HG02623 (cell line): ENCODE results near the gene PRSS33.

Experiments used
- ATAC-seq: cut with Tn5 transposase; IDR thresholded peaks from one replicate; pipeline ENCODE4 v1.9.1; 2021; ENCODE audit warnings: moderate library complexity; ENCODE audit not compliant: unreplicated experiment

The PRSS33 gene

DNA sequence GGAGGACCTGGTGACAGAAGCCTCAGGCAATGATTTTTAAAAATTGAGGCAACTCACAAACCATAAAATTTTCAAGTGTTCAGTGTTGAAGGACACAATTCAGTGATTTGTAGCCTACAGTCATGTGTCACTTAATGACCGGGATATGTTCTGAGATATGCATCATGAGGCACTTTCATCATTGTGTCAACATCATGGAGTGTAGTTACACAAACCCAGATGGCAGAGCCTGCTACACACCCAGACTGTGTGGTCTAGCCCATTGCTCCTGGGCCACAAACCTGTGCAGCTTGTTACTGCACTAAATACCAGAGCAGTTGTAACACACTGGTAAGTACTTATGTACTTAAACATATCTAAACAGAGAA is 12.5 kb upstream of the PRSS33 start:
- ATAC-seq, result no peak

DNA sequence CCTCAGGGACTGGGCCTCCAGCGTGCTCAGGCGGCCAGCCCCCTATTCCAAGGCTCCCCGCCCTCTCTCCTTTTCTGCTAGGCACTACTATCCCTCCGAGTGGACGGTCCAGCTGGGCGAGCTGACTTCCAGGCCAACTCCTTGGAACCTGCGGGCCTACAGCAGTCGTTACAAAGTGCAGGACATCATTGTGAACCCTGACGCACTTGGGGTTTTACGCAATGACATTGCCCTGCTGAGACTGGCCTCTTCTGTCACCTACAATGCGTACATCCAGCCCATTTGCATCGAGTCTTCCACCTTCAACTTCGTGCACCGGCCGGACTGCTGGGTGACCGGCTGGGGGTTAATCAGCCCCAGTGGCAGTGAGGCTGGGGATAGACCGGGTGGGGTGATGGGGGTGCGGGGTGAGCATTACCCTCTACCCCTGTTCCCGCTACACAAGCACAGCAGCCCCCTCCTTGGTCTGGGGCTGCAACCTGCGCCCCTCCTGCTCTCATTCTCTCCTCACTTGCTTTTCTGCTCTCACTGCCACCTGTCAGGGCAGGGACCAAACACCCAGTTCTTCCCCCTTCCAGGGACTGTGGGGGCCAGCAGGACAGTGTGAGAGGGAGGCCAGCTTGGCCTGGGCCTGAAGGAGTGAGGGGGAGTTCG is 12.0 kb upstream of the PRSS33 start:
- ATAC-seq, result no peak

DNA sequence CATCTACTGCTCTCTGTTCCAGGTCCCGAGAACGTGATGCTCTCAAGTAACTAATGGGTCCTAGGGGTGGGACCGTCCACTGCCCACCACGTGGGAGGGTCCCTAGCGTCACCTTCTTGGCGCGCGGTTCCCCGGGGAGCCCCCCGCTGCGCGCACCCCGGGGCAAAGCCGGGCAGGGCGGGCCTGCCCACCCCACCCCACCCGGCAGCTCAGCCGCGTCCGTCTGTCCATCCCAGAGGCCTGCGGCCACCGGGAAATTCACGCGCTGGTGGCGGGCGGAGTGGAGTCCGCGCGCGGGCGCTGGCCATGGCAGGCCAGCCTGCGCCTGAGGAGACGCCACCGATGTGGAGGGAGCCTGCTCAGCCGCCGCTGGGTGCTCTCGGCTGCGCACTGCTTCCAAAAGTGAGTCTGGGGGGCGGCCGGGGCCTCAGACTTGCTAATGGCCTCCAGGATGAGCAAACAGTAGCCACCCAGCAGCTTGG is 11.4 kb upstream of the PRSS33 start:
- no peak for ATAC-seq

DNA sequence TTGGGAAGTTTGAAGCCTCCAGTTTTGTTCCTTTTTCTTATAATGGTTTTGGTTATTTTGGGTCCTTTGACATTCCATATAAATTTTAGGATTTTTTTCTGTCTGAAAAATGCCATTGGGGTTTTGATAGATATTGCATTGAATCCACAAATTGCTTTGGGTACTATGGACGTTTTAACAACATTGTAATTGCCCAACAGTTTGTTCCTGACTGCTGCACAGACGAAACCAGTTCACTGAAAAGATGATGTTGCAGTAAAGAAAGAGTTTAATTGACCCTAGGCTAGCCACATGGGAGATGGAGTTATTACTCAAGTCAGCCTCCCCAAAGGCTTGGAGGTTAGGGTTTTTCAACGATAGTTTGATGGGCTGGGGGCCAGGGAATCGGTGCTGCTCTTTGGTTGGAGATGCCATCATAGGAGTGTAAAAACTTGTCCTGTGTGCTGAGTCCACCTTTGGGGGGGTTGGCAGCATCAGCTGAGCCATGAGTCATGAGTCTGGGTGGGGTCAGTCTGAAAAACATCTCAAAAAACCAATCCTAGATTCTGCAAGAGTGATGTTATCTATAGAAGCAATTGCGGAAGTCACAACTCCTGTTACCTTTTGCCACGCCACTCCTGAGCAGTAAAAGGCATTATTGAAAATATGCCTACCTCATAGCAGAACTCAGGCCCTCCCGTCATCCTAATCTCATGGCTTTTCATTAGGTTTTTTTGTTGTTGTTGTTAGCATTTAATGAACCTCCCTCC is 8.2 kb upstream of the PRSS33 start:
- no peak for ATAC-seq

DNA sequence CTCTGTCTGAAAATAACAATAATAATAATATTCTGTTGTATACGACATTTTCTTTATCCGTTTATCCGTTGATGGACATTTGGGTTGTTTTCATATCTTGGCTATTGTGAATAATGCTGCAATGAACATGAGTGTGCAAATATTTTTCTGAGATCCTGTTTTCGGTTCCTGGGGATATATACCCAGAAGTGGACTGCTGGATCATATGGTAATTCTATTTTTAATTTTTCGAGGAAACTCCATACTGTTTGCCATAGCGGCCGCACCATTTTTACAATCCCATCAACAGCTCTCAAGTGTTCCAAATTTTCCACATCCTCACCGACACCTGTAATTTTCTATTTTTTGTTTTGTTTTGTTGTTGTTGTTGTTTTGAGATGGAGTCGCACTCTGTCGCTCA is 5.6 kb upstream of the PRSS33 start:
- ATAC-seq, result no peak

DNA sequence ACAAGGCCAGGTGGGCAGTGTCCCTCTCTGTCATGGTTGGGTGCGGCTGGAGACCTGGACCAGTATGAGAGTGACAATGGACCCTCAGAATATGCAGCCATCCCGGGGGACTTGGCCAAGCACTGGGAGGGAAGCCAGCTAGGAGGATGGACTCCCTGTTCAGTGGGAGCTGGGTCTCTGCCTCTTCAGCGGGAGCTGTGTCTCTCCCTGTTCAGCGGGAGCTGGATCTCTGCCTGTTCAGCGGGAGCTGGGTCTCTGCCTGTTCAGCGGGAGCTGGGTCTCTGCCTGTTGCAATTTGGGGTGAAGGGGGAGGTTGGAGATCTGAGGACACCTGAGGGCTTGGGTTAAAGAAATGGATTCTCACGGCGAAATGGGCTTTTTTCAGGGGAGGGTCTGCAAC is 3.8 kb upstream of the PRSS33 start:
- no peak for ATAC-seq

DNA sequence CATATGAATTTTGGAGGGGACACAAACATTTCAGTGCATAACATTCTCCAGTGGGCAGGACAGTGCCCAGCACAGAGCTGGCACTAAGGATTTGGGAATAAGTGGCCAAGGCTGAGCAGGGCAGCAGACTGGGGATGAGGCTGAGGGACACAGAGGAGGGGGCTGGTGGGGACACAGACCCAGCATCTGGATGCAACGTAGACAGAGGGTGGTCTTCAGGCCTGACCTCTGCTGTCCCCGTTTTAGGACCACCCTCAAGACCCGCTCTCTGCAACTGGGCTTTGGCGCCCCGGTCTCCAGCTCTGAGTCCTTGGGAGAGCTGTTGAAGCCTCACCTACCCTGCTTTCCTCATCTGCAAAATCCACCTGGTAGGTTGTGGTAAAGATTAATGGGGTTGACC is 3.3 kb upstream of the PRSS33 start:
- no peak for ATAC-seq

DNA sequence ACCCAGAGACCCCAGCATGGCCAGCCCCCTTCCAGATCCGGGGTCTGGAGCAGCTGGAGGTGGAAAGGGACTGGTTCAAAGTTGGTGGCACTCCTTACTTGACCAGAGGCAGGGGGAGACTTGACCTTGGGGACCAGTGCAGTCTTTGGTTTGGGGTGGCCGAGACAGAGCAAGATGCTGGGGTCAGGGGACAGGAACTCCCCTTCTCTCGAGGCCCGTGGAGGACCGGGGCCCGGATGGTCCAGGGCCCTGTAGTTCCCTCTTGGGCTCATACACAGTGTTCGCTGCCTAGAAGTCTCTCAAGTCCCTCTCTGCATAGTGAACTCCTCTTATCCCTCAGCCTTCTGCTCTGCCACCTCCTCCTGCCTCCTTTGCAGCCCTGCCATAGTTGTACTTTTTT is 601 bp upstream of the PRSS33 start:
- ATAC-seq, result no peak

DNA sequence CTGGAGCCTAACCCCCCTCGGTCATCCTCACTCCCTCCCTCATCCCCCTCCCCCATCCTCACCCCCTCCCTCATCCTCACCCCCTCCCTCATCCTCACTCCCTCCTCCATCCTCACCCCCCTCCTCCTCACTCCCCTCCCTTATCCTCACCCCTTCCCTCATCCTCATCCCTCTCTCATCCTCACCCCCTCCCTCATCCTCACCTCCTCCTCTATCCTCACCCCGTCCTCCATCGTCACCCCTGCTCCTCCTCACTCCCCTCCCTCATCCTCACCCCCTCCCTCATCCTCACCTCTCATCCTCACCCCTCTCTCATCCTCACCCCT is 571 bp downstream of the PRSS33 start:
- ATAC-seq, result no peak

DNA sequence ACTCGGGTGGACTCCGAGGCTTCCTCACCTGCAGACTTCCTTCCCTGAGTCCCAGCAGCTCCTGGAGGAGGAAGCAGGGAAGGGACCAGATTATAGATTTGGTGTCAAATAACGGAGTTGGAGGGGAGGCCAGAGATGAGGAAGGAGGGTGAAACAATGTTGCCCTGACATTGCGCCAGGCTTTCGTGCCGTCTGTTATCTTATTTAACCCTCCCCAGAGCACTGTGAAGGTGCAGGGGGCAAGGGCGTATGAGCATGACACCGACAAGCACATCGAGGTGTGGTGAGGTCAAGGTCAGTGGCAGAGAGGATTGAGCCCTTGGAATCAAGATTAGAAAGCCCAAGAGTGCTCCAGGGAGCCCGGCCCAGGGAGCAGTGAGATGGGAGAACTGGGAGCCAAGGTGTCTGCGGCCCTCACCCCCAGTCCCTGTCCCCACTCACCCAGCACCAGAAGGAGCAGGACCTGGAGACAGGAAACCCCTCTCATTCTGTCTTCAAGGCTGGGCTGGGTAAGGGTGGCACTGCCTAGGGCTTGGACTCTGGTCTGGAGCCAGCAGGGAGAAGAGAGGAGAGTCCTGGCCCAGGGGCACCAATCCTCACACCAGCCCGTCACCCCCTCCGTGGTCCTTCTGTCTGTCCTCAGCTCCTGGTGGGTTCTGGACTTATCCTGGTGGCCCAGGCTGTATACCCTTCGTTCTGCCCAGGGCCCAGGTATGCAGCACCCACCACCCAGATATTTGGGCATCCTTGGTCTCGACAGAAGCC is 1.1 kb downstream of the PRSS33 start:
- ATAC-seq, result no peak

DNA sequence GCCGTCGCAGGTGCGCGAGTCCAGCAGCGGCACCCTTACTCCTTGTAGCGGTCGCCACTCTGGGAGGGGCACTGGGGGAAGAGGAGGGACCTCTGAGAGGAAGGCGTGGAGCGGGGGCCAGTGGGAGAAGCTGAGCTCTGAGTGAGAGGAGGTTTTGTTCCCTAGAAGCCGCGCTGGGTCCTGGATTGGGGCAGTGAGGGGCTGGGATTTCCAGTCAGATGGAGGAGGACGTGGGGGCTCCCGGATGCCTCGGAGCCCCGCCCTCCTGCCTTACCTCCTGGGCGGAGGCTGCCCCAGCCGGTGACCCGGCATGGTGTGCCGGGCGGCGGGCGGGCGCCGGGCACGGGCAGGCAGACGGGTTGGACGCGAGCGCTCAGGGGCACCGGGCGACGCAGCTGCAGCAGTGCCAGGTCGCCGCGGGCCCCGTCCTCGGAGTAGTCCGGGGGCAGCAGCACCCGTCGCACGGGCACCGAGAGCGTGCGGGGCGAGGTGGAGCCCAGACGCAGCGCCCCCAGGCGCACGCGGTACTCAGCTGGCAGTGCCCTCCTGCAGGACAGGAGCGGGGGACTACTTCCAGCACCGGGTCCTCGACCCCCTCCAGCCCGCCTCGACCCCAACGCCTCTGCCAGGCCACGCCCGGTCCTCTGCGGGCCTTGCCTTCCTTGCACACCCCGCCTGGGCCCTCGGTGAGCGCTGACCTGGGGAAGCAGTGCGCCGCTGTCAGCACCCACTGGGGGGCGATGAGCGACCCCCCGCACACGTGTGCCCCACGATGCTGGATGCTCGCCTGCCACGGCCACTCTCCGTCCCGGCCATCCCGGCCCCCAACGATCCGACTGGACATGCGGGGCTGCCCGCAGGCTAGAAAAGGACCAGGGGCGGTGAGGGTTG is 2.0 kb downstream of the PRSS33 start:
- ATAC-seq, result no peak

DNA sequence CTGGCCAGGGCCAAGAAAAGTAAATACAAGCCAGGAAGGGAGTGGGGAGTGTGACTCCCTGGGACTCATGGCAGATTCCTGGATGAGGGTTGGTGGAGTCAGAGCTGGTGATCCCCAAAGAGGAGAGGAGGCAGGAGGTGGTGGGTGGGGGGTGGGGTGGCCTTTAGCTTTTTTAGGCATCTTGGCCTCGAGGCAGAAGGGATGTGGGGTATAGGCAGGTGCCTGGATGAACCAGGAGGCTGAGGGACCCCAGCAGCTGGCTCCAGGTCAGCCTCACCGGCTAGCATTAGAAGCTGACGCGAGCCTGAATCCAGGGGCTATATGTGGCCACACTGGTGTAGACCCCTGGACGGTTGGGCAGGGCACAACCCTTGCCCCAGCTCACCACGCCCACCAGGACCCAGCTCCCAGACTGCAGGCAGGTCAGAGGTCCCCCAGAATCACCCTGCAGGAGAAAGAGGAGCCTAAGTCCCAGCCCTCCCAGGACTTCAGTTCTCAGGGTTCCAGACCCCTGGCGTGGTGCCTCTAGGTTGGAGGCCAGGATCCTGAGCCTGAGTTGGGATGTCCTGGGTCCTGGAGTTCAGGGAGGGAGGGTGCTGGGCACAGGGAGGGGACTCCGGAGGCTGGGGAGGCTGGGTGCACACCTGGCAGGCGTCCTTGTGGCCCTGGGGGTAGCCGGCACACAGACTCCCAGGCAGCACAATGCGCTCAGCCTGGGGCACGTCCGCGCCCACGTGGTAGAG is 2.8 kb downstream of the PRSS33 start:
- no peak for ATAC-seq

DNA sequence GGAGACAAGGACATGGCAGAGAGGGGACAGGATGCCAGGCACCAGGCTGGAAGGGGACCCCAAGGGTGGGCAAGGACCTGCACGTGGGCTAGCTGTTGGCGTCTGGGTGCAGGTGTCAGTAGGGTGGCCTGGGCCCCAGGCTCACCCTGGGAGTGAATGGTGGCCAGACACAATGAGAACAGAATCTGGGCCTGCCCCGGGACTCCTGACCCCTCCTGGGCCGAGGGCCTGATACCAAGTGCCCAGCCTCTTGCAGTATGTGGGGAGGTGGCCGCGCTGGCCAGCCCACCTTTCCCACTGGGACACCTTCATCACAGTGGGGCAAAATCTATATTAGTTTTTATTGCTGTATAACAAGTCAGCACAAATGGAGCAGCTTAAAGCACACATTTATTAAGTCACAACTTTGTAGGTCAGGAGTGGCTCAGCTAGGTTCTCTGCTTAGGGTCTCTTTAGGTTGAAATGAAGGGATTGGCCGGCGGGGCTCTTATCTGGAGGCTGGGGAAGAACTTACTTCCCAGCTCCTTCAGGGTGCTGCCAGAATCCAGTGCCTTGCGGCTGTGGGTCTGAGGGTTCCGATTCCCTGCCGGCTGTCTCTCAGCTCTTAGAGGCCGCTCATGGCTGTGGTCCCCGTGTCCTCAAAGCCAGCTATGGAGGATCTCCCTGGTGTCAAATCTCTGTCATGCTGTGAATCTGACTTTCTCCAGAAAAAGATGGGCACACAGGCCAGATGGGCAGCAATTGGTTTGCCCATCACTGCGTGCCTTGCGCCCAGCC is 3.6 kb downstream of the PRSS33 start:
- no peak for ATAC-seq

DNA sequence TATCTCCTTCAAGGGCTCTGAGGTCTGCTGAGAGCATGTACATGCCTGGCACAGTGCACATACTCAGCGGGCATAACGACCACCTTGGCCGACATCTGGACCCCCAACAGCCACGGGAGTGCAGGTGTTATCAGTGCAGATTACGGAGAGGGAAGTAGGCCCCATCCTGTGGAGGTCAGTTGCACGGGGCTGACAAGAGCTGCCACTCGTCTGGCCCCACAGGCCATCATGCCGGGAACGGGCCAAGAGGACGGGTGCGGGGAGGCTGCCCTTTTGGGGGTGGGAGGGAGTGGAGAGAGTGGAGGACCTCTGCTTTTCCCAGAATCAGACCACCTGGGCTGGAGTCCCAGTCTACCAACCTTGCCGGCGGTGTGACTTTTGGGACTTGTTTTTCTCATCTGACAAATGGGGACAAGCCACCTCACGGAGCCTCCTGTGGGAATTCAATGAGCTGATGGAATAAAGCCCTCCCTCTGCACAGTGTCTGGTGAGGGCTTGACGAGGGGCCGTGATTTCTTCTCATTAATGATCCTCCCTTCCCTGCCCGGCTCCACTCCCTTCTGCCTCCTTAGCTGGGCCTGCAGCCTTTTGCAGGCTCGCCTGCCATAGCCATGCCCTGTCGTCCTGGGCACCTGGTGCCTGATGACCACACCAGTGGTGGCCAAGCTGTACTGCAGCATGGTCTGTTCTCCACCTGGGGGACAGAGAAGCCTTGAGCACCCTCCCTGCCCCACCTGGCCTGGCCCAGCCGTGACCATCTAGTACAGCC is 4.6 kb downstream of the PRSS33 start:
- no peak for ATAC-seq

DNA sequence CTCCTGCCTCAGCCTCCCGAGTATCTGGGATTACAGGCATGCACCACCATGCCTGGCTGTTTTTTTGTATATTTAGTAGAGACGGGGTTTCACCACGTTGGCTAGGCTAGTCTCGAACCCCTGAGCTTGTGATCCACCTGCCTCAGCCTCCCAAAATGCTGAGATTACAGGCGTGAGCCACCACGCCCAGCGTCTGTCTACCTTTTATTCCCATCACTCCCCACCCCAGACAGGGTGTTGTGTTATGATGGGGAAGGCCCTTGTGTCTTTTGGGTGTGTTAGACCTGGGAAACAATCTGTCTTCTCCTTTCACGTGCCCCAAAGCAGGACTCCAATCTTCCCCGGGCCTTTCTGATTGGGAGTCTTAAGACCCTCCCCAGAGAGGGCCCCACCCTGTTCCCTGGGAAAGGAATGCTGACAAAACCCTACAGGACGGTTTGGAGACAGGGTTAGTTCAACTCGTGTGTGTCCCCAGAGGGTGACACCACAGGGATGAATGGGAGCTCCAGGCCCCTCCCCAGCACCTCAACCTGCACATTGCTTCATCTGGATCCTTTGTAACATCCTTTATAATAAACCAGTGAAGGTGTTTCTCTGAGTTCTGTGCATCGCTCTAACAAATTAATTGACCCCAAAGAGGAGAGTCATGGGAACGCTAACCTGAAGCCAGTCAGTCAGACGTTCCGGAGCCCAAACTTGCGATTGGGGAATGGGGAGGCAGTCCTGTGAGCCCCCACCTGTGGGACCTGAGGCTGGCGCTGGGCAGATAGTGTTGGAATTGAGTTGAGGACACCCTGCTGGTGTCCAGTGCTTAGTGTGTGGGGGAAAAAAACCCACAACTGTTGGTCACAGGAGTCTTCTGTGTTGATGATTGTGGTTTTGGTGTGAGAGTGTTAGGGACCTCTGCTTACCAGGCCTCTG is 7.1 kb downstream of the PRSS33 start:
- ATAC-seq, result no peak

DNA sequence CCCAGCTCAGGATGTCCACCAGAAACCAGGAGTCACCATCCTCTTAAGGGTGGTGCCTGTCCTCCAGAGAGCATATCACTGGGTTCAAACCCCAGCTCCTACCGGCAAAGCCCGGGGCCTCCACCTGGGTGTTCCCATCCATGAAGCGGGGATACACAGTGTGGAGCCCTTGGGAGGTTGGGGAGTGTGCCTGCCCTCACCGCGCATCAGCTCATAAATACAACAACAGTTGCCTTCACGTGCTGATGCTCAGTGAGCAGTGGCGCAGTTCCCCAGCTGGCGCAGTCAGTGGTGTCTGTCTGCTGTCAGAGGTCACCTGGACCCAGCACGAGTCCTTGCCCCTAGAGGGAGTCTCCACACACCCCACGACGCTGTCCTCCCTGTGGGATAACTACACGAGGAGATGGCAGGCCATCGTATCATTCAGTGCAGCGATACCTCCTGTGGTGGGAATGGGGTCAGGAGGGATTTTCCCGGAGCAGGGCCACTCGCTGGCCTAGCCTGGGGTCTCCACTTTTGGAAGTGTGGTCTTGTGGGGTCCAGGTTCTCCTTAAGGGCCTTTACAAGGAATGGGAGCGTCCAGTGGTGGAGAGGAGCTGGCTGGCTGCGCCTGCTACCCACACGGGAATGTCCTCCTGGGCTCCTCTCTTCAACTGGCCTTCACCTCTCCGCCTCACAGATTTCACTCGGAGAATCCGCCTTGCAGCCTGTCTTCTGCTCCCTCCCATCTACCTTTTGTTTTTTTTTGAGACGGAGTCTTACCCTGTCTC is 8.0 kb downstream of the PRSS33 start:
- no peak for ATAC-seq

DNA sequence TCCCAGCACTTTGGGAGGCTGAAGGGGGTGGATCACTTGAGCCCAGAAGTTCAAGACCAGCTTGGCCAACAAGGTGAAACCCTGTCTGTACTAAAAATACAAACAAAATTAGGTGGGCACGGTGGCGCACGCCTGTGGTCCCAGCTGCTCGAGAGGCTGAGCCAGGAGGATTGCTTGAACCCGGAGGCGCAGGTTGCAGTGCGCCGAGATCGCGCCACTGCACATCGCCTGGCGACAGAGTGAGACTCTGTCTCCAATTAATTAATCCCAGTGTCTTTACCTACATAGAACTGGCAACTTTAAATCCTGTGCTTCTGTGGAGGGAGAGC is 8.8 kb downstream of the PRSS33 start:
- no peak for ATAC-seq
